ENCODE measurements around the gene PI4KA. TPM values are rescaled to one million over a fixed set of nuclear protein-coding genes. Genes with fewer than 3 reads are reported as not detected.
A peak's percentile ranks its signal among the peaks of the same experiment; 100 is the strongest.

Gene PI4KA
- total RNA-seq, 4 donors from 2014 or later = 76.5 to 164 (median 115) TPM

DNA sequence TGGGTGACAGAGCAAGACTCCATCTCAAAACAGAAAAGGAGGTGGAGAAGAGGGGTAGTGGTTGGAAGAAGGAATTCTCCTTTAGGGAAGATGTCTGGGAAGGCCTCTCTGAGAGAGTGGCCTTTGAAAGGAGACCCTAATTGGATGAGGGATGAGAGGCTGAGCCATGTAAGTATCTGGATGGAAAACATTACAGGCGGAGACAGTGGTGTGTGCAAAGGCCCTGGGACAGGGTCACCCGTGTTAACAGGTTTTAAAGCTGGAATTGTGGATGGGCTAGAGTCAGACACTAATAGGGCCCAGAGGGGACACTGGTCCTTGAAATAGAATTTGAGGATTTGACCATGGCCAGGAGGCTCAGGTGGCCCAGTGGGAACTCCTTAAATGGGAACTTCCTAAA lies 10.6 kb upstream of the PI4KA start:
- no peaks in the 10 kb centered on the region for H3K9me3 ChIP-seq
- H3K36me3 ChIP-seq = peaks cover 0 to 54% (median 0%) of the 10 kb centered on the region in 3 donors
- no peak overlapping the region for H3K27ac ChIP-seq
- H3K4me1 ChIP-seq = peaks cover 0 to 43% (median 19%) of the 10 kb centered on the region in 4 donors
- no peak for DNase-seq (ENCODE audit: low spot score in 2 of 2)
- H3K27me3 ChIP-seq = no peaks in the 10 kb centered on the region
- 87 to 97% methylated on average over 2 of the region's 2 CpGs for WGBS, 2 donors
- TF ChIP-seq, protein P1, sequence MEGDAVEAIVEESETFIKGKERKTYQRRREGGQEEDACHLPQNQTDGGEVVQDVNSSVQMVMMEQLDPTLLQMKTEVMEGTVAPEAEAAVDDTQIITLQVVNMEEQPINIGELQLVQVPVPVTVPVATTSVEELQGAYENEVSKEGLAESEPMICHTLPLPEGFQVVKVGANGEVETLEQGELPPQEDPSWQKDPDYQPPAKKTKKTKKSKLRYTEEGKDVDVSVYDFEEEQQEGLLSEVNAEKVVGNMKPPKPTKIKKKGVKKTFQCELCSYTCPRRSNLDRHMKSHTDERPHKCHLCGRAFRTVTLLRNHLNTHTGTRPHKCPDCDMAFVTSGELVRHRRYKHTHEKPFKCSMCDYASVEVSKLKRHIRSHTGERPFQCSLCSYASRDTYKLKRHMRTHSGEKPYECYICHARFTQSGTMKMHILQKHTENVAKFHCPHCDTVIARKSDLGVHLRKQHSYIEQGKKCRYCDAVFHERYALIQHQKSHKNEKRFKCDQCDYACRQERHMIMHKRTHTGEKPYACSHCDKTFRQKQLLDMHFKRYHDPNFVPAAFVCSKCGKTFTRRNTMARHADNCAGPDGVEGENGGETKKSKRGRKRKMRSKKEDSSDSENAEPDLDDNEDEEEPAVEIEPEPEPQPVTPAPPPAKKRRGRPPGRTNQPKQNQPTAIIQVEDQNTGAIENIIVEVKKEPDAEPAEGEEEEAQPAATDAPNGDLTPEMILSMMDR (IDR thresholded peaks at IDR 0.05) = no peak
- TF ChIP-seq POLR2A (IDR thresholded peaks at IDR 0.05) (no peak), EP300 (IDR thresholded peaks at IDR 0.05) (no peak)
- no peak overlapping the region for H3K4me3 ChIP-seq

DNA sequence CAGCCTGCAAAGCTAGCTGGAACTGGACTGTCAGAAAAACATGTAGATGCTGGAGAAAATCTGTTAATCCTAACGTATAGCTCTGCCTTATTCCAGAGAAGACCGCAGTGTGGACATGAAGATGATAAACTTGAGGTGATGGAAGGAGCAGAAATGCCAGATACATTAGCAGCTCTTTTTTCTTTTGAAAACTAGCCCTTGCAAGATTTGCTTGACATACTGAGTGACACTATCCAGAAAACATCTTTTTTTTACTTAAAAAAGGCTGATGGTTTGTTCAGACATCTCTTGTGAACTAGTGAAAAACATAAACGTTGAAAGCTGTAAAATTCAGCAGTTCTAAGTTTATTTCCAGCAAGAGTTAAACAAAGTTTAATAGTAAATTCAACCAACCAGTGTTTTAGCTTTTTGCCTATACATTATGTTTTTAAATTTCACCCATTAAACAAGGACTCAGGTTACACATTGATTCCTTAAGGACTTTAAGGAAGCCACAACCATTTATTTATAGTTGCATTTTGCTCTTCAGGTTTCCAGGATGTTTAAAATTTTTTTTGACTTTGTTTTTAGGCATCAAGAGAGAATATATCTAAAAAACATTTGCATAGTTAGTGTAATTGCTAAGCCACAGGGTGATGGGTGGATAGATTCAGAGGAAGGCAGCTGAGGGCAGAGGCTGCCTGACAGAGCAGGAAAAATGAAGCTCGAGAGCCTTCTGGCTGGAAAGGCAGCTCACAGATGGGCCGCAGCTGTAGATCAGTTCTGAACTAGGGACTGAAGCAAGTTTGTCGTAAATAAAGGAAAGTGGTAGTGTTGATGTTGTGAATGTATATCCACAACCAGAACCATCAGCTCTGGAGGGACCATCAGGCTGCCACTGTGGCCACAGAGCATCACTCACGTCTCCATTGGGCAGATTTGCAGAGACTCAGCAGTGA lies 9.7 kb upstream of the PI4KA start:
- H3K9me3 ChIP-seq = no peaks in the 10 kb centered on the region
- no peak for DNase-seq (ENCODE audit: low spot score in 2 of 2)
- peak overlapping the region; percentile 37 to 82 (median 82) for H3K27ac ChIP-seq
- H3K36me3 ChIP-seq = peaks cover 0 to 54% (median 0%) of the 10 kb centered on the region in 3 donors
- 70 to 72% methylated on average over 7 of the region's 7 CpGs for WGBS, 2 donors
- TF ChIP-seq POLR2A (IDR thresholded peaks at IDR 0.05) (no peak), EP300 (IDR thresholded peaks at IDR 0.05) (no peak)
- TF ChIP-seq, protein P1 (IDR thresholded peaks at IDR 0.05) = no peak
- no peaks in the 10 kb centered on the region for H3K27me3 ChIP-seq
- peaks cover 0 to 46% (median 19%) of the 10 kb centered on the region in 4 donors for H3K4me1 ChIP-seq
- no peak overlapping the region for H3K4me3 ChIP-seq

- Histone ChIP-seq H3K27ac (peak overlapping the region; percentile 37 to 82 (median 82)), H3K9me3 (no peaks in the 10 kb centered on the region), H3K4me3 (peak overlapping the region in 1 of 4 donors; percentile 6), H3K27me3 (no peaks in the 10 kb centered on the region), H3K36me3 (peaks cover 0 to 56% (median 0%) of the 10 kb centered on the region in 3 donors), H3K4me1 (peaks cover 0 to 48% (median 19%) of the 10 kb centered on the region in 4 donors)
- peak in 1 of 2 donors; percentile 62 for TF ChIP-seq POLR2A (IDR thresholded peaks at IDR 0.05)
- TF ChIP-seq, protein P1 (IDR thresholded peaks at IDR 0.05) = no peak
- peak in 1 of 2 donors; percentile 71 for TF ChIP-seq EP300 (IDR thresholded peaks at IDR 0.05)
- WGBS, 2 donors = 53 to 56% methylated on average over 11 of the region's 11 CpGs
- peak; percentile 20 to 66 for DNase-seq (ENCODE audit: low spot score in 2 of 2)
Observed at GRCh38 chr22:20867179-20868024, 8.8 kb upstream of the PI4KA start.

DNA sequence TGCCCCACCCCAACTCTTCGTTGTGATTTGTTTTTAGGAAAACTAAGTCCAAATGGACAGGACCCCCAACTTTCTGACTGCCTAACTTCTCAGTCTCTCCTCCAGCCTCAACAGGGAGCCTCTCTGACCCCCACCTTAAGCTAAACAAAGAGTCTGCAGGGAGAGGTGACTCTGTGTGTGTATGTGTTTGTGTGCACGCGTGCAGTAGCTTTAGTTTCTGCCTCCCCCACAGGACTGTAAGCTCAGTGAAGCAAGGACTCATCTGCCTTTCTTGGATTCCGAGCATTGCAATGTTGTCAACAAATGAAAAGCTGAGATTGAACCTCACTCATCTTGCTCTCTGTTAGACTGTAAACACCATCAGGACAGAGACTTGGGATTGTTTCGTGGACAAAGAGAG lies 8.1 kb upstream of the PI4KA start:
- peak overlapping the region; percentile 37 to 82 (median 82) for H3K27ac ChIP-seq
- no peak for DNase-seq (ENCODE audit: low spot score in 2 of 2)
- no peaks in the 10 kb centered on the region for H3K27me3 ChIP-seq
- WGBS, 2 donors = 66 to 71% methylated on average over 5 of the region's 5 CpGs
- TF ChIP-seq, protein P1 (IDR thresholded peaks at IDR 0.05) = no peak
- TF ChIP-seq POLR2A (IDR thresholded peaks at IDR 0.05) (no peak), EP300 (IDR thresholded peaks at IDR 0.05) (no peak)
- H3K4me1 ChIP-seq = peaks cover 0 to 54% (median 19%) of the 10 kb centered on the region in 4 donors
- peaks cover 0 to 55% (median 0%) of the 10 kb centered on the region in 3 donors for H3K36me3 ChIP-seq
- peak overlapping the region in 1 of 4 donors; percentile 6 for H3K4me3 ChIP-seq
- no peaks in the 10 kb centered on the region for H3K9me3 ChIP-seq

All from tibial nerve (tissue), 4 donors.